H1 (cell line): ENCODE measurements around the gene ZC4H2.

Experiments
- GABPA ChIP-seq: IDR thresholded peaks from 2 replicates; pipeline ENCODE4 v1.6.1; 2011; ENCODE audit warnings: mild to moderate bottlenecking, low read length, moderate library complexity, borderline replicate concordance; ENCODE audit not compliant: insufficient read depth
- RFX5 ChIP-seq: IDR thresholded peaks from 2 replicates; pipeline ENCODE4 v1.6.1; 2011; ENCODE audit warnings: low read depth, low read length, improper control_type of control experiment, borderline replicate concordance
- TF ChIP-seq, protein P1 (sequence below), 3 experiments: IDR thresholded peaks; 1 replicate in 2 of 3; 2 replicates in 1 of 3; pipeline versions ENCODE4 v1.5.1 to v1.6.1; 2011; ENCODE audit warnings: low read length in 3 of 3, mild to moderate bottlenecking in 3 of 3, inconsistent platforms in 2 of 3, low read depth in 1 of 3, moderate library complexity in 1 of 3; ENCODE audit not compliant: insufficient read depth in 1 of 3; ENCODE audit errors: control extremely low read depth in 1 of 3

DNA sequence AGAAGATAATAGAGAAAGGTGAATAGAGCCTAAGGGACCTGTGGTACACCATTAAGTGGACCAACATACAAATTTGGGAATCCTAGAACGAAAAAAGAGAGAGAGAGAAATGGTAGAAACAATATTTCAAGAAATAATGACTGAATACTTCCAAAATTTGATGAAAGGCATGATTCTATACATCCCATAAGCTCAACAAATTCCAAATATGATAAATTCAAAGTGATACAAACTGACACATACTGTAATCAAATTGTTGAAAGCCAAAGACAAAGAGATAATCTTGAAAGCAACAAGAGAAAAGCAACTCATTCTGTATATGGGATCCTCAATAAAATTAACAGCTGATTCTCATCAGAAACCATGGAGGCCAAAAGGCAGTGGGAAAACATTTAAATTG is 20.6 kb upstream of the ZC4H2 start:
- TF ChIP-seq RFX5 (no peak), GABPA (no peak)
- TF ChIP-seq, protein P1, sequence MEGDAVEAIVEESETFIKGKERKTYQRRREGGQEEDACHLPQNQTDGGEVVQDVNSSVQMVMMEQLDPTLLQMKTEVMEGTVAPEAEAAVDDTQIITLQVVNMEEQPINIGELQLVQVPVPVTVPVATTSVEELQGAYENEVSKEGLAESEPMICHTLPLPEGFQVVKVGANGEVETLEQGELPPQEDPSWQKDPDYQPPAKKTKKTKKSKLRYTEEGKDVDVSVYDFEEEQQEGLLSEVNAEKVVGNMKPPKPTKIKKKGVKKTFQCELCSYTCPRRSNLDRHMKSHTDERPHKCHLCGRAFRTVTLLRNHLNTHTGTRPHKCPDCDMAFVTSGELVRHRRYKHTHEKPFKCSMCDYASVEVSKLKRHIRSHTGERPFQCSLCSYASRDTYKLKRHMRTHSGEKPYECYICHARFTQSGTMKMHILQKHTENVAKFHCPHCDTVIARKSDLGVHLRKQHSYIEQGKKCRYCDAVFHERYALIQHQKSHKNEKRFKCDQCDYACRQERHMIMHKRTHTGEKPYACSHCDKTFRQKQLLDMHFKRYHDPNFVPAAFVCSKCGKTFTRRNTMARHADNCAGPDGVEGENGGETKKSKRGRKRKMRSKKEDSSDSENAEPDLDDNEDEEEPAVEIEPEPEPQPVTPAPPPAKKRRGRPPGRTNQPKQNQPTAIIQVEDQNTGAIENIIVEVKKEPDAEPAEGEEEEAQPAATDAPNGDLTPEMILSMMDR (IDR thresholded peaks at IDR 0.05; ENCODE audit: control extremely low read depth in 1 of 3, insufficient read depth in 1 of 3, low read depth in 1 of 3, low read length in 3 of 3), result no peak
